Measurements from ENCODE around the gene TBC1D22A.

GRCh38 chr22:46792841-46793261 is 30.4 kb downstream of the TBC1D22A start:
- TF ChIP-seq EZH2phosphoT487 (IDR thresholded peaks at IDR 0.05; ENCODE audit: unreplicated experiment): no peak
- TF ChIP-seq CTCF (conservative IDR thresholded peaks at IDR 0.05; ENCODE audit: low read depth in 2 of 2): no peak
- no peak for TF ChIP-seq CREB1 (CRISPR knock-in tag; IDR thresholded peaks at IDR 0.05; ENCODE audit: low read depth)
- TF ChIP-seq, protein P1, sequence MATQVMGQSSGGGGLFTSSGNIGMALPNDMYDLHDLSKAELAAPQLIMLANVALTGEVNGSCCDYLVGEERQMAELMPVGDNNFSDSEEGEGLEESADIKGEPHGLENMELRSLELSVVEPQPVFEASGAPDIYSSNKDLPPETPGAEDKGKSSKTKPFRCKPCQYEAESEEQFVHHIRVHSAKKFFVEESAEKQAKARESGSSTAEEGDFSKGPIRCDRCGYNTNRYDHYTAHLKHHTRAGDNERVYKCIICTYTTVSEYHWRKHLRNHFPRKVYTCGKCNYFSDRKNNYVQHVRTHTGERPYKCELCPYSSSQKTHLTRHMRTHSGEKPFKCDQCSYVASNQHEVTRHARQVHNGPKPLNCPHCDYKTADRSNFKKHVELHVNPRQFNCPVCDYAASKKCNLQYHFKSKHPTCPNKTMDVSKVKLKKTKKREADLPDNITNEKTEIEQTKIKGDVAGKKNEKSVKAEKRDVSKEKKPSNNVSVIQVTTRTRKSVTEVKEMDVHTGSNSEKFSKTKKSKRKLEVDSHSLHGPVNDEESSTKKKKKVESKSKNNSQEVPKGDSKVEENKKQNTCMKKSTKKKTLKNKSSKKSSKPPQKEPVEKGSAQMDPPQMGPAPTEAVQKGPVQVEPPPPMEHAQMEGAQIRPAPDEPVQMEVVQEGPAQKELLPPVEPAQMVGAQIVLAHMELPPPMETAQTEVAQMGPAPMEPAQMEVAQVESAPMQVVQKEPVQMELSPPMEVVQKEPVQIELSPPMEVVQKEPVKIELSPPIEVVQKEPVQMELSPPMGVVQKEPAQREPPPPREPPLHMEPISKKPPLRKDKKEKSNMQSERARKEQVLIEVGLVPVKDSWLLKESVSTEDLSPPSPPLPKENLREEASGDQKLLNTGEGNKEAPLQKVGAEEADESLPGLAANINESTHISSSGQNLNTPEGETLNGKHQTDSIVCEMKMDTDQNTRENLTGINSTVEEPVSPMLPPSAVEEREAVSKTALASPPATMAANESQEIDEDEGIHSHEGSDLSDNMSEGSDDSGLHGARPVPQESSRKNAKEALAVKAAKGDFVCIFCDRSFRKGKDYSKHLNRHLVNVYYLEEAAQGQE (IDR thresholded peaks at IDR 0.05; ENCODE audit: unreplicated experiment): no peak
- no peak for TF ChIP-seq EZH2 (IDR thresholded peaks at IDR 0.05; ENCODE audit: low read depth, unreplicated experiment)
